ENCODE results near the gene ERCC6.

The ERCC6 gene

DNA sequence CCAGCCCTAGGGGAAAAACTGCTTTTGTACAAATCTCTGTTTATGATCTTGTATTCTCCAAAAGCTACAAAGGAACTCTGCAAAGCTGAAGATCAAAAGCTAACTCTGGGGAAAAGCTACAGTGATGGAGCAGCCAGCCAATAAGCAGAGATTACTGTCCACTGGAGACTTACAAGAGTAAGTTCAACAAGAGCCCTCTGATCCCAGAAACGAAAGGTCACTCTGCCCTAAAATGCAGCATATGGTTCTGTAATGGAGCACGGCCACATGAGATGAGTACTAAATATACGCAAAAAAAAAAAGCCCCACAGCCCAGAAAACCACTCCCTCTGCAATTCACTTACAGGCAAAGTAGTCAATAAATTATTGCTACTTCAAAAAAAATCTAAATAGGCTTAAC is 60.1 kb downstream of the ERCC6 start:
- TF ChIP-seq, protein P1, sequence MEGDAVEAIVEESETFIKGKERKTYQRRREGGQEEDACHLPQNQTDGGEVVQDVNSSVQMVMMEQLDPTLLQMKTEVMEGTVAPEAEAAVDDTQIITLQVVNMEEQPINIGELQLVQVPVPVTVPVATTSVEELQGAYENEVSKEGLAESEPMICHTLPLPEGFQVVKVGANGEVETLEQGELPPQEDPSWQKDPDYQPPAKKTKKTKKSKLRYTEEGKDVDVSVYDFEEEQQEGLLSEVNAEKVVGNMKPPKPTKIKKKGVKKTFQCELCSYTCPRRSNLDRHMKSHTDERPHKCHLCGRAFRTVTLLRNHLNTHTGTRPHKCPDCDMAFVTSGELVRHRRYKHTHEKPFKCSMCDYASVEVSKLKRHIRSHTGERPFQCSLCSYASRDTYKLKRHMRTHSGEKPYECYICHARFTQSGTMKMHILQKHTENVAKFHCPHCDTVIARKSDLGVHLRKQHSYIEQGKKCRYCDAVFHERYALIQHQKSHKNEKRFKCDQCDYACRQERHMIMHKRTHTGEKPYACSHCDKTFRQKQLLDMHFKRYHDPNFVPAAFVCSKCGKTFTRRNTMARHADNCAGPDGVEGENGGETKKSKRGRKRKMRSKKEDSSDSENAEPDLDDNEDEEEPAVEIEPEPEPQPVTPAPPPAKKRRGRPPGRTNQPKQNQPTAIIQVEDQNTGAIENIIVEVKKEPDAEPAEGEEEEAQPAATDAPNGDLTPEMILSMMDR (IDR thresholded peaks at IDR 0.05; ENCODE audit: low read length, missing control alignments): no peak
- no peak for DNase-seq (ENCODE audit: low read depth)
- H3K4me3 ChIP-seq (replicated peaks; ENCODE audit: low read depth, low read length): no peak overlapping the region

DNA sequence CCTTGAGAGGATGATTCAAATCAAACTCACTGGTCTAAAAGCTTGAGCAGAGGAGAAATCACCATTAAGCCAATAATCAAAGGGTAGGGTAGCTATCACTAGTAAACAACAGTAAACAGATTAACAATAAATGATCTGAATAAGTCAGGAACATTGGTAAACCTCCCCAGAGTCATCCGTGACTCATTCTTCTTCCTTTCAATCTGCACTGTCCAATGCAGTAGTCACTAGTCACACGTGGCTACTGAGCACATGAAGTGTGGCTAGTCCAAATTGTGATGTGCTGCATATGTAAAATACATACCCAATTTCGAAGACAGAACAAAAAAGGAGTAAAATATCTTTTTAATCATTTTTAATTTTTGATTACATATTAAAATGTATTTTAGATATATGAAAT is 64.0 kb downstream of the ERCC6 start:
- no peak overlapping the region for H3K4me3 ChIP-seq (replicated peaks; ENCODE audit: low read depth, low read length)
- DNase-seq (ENCODE audit: low read depth): peak; percentile 25
- TF ChIP-seq, protein P1 (IDR thresholded peaks at IDR 0.05; ENCODE audit: low read length, missing control alignments): no peak

DNA sequence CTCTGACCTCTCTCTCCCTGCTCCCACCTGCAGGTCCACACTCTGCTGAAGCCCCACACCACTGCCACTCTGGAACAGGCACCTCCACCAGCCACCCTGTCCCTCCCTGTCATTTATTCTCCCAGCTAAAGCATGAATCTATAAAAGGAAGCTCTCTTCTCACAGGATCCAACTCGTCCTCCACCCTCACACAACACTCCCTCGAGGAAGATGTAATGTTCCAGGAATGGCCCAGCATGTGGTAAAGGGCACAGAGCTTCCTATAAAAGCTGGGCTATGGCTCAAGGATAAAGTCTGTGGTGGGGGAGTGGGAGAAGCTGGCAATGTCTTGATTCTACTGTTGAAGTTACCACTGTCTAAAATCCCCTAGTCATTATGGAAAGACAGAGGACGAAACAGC is 67.4 kb downstream of the ERCC6 start:
- no peak for DNase-seq (ENCODE audit: low read depth)
- TF ChIP-seq, protein P1 (IDR thresholded peaks at IDR 0.05; ENCODE audit: low read length, missing control alignments): no peak
- H3K4me3 ChIP-seq (replicated peaks; ENCODE audit: low read depth, low read length): no peak overlapping the region

DNA sequence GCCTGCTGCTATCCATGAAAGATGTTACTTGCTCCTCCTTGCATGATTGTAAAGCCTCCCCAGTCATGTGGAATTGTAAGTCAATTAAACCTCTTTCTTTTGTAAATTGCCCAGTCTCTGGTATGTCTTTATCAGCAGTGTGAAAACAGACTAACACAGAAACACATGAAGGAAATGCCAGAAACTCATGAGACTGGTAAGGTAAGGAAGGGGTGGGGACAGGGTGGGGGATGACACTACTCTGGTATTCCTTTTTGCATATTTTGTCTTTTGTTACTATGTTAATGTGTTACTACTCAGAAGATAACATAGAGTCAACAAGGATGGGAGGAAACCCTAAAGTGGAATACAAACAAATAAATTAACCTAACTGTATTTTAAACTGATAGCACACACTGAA is 73.2 kb downstream of the ERCC6 start:
- TF ChIP-seq, protein P1 (IDR thresholded peaks at IDR 0.05; ENCODE audit: low read length, missing control alignments): no peak
- no peak overlapping the region for H3K4me3 ChIP-seq (replicated peaks; ENCODE audit: low read depth, low read length)
- no peak for DNase-seq (ENCODE audit: low read depth)
